ENCODE data around the gene ATP6V1G2. TPM values are rescaled to one million over a fixed set of nuclear protein-coding genes. Genes with fewer than 3 reads are reported as not detected.

ATP6V1G2 gene
- polyA plus RNA-seq, 1 donor (not counting 4 experiments of a cell fraction or from before 2014, with no cell fraction given) = 1.3 TPM

- no peaks in the 10 kb centered on the region for H3K36me3 ChIP-seq (ENCODE audit: control insufficient read depth in 2 of 2, extremely low read depth in 1 of 2, insufficient read depth in 2 of 2, low read length in 2 of 2)
- FAIRE-seq (no peak), DNase-seq (ENCODE audit: low read depth, low spot score) (no peak)
- no peaks in the 10 kb centered on the region for H3K9me1 ChIP-seq (ENCODE audit: control insufficient read depth, extremely low read depth, insufficient read depth, low read length)
- no peak overlapping the region for H3K4me3 ChIP-seq (ENCODE audit: control insufficient read depth in 2 of 3, extremely low read depth in 1 of 3, insufficient read depth in 2 of 3, low read depth in 1 of 3, low read length in 3 of 3)
- H3K4me1 ChIP-seq (ENCODE audit: control insufficient read depth, extremely low read depth, insufficient read depth, low read length) = no peaks in the 10 kb centered on the region
- TF ChIP-seq EZH2 (IDR thresholded peaks at IDR 0.05; ENCODE audit: low read length) (no peak), CTCF (optimal IDR thresholded peaks at IDR 0.05 in 1 of 3, IDR thresholded peaks at IDR 0.05 in 1 of 3, conservative IDR thresholded peaks at IDR 0.05 in 1 of 3; ENCODE audit: extremely low read depth in 1 of 3, insufficient read depth in 2 of 3, low read length in 3 of 3) (no peak)
- no peak overlapping the region for H2AFZ ChIP-seq (ENCODE audit: control insufficient read depth, low read length)
- H3K9ac ChIP-seq (ENCODE audit: control insufficient read depth, extremely low read depth, insufficient read depth, low read length) = no peak overlapping the region
- dilution Hi-C loops (cut with MboI; ENCODE audit: extremely low pct_ligation_motif_present, low sequenced_read_pairs) = no loop called here
- H3K27me3 ChIP-seq (ENCODE audit: control insufficient read depth, extremely low read depth, insufficient read depth, low read length) = no peaks in the 10 kb centered on the region
- H3K79me2 ChIP-seq (ENCODE audit: control insufficient read depth, insufficient read depth, low read length) = no peaks in the 10 kb centered on the region
- H3K4me2 ChIP-seq (ENCODE audit: control insufficient read depth, extremely low read depth, insufficient read depth, low read depth, low read length) = no peak overlapping the region
- H4K20me1 ChIP-seq (ENCODE audit: control insufficient read depth, extremely low read depth, insufficient read depth, low read length) = no peaks in the 10 kb centered on the region
- H3K27ac ChIP-seq (ENCODE audit: control insufficient read depth, insufficient read depth, low read length) = no peak overlapping the region
- no peaks in the 10 kb centered on the region for H3K9me3 ChIP-seq (ENCODE audit: control insufficient read depth, low read depth, low read length)
Observed at GRCh38 chr6:31568537-31568961, 22.1 kb upstream of the ATP6V1G2 start.

GRCh38 chr6:31567531-31568370, 21.3 kb upstream of the ATP6V1G2 start:
- Histone ChIP-seq H3K9me1 (ENCODE audit: control insufficient read depth, extremely low read depth, insufficient read depth, low read length) (no peaks in the 10 kb centered on the region), H3K36me3 (ENCODE audit: control insufficient read depth in 2 of 2, extremely low read depth in 1 of 2, insufficient read depth in 2 of 2, low read length in 2 of 2) (no peaks in the 10 kb centered on the region), H3K9me3 (ENCODE audit: control insufficient read depth, low read depth, low read length) (no peaks in the 10 kb centered on the region), H3K9ac (ENCODE audit: control insufficient read depth, extremely low read depth, insufficient read depth, low read length) (no peak overlapping the region), H3K4me1 (ENCODE audit: control insufficient read depth, extremely low read depth, insufficient read depth, low read length) (no peaks in the 10 kb centered on the region), H3K27ac (ENCODE audit: control insufficient read depth, insufficient read depth, low read length) (no peak overlapping the region), H3K27me3 (ENCODE audit: control insufficient read depth, extremely low read depth, insufficient read depth, low read length) (no peaks in the 10 kb centered on the region), H3K79me2 (ENCODE audit: control insufficient read depth, insufficient read depth, low read length) (no peaks in the 10 kb centered on the region), H2AFZ (ENCODE audit: control insufficient read depth, low read length) (no peak overlapping the region), H3K4me2 (ENCODE audit: control insufficient read depth, extremely low read depth, insufficient read depth, low read depth, low read length) (no peak overlapping the region), H4K20me1 (ENCODE audit: control insufficient read depth, extremely low read depth, insufficient read depth, low read length) (no peaks in the 10 kb centered on the region), H3K4me3 (ENCODE audit: control insufficient read depth in 2 of 3, extremely low read depth in 1 of 3, insufficient read depth in 2 of 3, low read depth in 1 of 3, low read length in 3 of 3) (no peak overlapping the region)
- FAIRE-seq = no peak
- dilution Hi-C loops (cut with MboI; ENCODE audit: extremely low pct_ligation_motif_present, low sequenced_read_pairs) = no loop called here
- TF ChIP-seq CTCF (optimal IDR thresholded peaks at IDR 0.05 in 1 of 3, IDR thresholded peaks at IDR 0.05 in 1 of 3, conservative IDR thresholded peaks at IDR 0.05 in 1 of 3; ENCODE audit: extremely low read depth in 1 of 3, insufficient read depth in 2 of 3, low read length in 3 of 3) = no peak
- no peak for TF ChIP-seq EZH2 (IDR thresholded peaks at IDR 0.05; ENCODE audit: low read length)
- DNase-seq (ENCODE audit: low read depth, low spot score) = no peak
